Stomach smooth muscle (tissue), 2 donors: ENCODE results near the gene CNPY4.
A peak's percentile ranks its signal among the peaks of the same experiment; 100 is the strongest.
"Not testable (repeated sequence)": the region's sequence is repeated elsewhere in the genome, so short reads cannot be mapped to it uniquely, and the experiment has no call there.

Experiments used
- H3K27ac ChIP-seq: one replicate; pipeline ENCODE4 v1.7.0; 2013; ENCODE audit warnings: mild to moderate bottlenecking, low read length, inconsistent platforms
- H3K27me3 ChIP-seq, 2 donors: one replicate each; pipeline ENCODE4 v1.7.0; 2013; ENCODE audit warnings: low read length in 2 of 2; ENCODE audit not compliant: insufficient read depth in 2 of 2, control insufficient read depth in 1 of 2
- H3K36me3 ChIP-seq, 2 donors: one replicate each; pipeline ENCODE4 v1.7.0; 2013; ENCODE audit warnings: low read length in 2 of 2; ENCODE audit not compliant: control insufficient read depth in 2 of 2, insufficient read depth in 2 of 2
- H3K4me1 ChIP-seq: one replicate; pipeline ENCODE4 v1.7.0; 2013; ENCODE audit warnings: low read length; ENCODE audit not compliant: control insufficient read depth, insufficient read depth
- H3K4me3 ChIP-seq, 2 donors: one replicate each; pipeline ENCODE4 v1.7.0; 2013; ENCODE audit warnings: low read length in 2 of 2
- H3K9ac ChIP-seq, 2 donors: one replicate each; pipeline ENCODE4 v1.7.0; 2013; ENCODE audit warnings: low read length in 2 of 2, mild to moderate bottlenecking in 1 of 2
- H3K9me3 ChIP-seq, 2 donors: one replicate each; pipeline ENCODE4 v1.7.0; 2013; ENCODE audit warnings: low read length in 2 of 2; ENCODE audit not compliant: control insufficient read depth in 2 of 2
- donor health status: healthy.
- donor health status: Pancreatic carcinoma.

The CNPY4 gene

DNA sequence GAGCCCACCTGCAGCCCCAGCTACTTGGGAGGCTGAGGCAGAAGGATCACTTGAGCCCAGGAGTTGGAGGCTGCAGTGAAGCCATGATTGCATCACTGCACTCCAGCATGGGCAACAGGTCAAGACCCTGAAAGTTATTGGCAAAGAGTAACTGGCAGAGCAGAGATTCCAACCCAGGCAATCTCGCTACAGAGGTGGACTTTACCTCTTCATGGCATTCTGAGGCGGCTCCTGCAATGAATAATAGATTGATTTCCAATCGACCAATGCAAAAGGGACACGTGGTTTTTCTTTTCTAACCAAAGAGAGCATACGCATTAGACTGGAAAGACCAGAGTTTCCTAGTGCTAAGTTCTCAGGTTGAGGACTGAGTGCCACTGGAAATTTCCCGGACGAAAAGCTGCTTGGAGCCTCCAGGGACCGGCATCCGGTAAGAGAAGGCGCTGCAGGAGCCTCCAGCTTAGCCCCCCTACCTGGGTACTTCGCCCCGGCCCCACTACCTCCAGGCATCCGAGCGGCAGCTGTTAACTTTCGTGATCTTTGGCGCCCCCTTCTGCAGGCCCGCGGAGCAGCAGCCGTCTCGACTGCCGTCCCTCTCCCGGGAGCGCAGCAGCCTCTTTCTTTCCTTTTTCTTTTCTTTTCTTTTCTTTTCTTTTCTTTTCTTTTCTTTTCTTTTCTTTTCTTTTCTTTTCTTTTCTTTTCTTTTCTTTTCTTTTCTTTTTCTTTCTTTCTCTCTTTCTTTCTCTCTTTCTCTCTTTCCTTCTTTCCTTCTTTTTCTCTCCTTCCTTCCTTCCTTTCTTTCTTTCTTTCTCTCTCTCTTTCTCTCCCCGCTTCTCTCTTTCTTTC, 11.4 kb downstream of the CNPY4 start:
- Histone ChIP-seq H3K9me3 (no peaks in the 10 kb centered on the region), H3K27me3 (no peaks in the 10 kb centered on the region), H3K9ac (peak overlapping the region; percentile 36 to 57), H3K27ac (no peak overlapping the region), H3K36me3 (no peaks in the 10 kb centered on the region), H3K4me1 (peaks cover 24% of the 10 kb centered on the region), H3K4me3 (peak overlapping the region; percentile 44 to 46)

DNA sequence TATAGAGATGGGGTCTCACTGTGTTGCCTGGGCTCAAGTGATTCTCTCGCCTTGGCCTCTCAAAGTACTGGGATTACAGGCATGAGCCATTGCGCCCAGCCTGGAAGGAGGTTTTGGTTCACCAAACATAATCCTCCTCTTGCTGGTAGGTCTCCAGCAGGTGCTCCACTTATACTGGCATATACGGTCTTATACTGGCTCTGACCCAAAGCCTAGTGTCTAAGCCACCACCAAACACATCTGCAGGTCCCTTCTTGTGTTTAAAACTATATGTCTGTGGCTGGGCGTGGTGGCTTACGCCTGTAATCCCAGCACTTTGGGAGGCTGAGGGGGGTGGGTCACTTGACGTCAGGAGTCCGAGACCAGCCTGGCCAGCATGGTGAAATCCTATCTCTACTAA, 12.7 kb downstream of the CNPY4 start:
- Histone ChIP-seq H3K9ac (no peak overlapping the region), H3K36me3 (no peaks in the 10 kb centered on the region), H3K4me3 (no peak overlapping the region), H3K27me3 (no peaks in the 10 kb centered on the region), H3K4me1 (peaks cover 17% of the 10 kb centered on the region), H3K9me3 (no peaks in the 10 kb centered on the region), H3K27ac (no peak overlapping the region)

DNA sequence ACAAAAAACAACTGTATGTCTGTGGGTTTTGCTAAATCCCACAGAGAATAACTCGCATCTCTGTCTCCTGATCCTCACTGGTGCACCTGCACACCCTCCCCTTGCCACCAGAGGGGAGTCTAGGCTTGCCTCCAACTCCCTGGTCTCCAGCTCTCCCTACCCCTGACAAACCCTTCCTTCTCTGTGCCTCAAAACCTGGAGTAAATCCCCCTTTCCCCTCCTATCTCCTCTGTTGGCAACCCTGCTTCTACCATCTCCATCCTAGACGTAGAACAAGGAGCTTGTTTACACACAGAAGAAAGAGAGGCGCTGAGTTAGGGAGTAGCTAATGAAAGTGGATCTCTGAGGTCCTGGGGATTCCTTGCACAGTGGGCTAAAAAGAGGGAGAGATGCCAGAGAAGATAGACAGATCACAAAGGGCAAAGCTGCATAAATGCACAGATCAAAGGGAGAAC, 13.3 kb downstream of the CNPY4 start:
- Histone ChIP-seq H3K27ac (no peak overlapping the region), H3K9ac (no peak overlapping the region)

DNA sequence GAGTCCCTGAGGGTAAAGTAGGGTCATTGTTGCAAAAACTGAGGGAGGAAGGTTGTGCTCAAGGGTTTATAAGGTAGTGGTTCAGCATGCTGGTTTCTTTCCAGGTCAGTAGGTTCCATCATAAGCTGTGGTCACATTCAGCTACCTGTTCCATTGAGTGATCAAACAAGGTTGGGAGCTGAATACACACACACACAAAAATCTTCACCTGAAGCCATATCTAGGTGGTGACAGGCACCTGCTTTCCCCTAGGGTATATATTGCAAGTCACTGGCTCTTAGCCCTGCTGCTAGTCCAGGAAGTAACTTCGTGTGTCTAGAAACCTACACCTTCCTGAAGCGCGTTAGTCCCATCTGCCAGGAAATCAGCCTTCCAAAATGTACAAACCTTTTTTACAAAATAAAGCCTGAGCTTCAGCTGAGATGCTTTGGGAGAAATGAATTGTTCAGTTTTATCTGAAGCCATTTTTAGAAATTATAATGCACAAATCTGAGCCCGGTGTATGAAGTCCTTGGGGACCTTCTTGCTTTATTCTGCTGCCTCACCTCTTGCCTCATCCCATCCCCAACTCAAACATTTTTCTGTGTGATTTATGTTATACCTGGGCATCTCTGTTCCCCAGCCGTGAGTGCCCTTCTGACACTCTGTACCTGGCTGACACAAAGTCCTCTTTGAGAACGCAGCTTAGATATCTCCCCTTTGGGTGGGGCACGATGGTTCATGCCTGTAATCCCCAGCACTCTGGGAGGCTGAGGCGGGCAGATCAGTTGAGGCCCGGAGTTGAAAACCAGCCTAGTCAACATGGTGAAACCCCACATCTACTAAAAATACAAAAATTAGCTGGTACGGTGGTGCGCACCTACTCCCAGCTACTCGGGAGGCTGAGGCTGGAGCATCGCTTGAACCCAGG, 18.7 kb downstream of the CNPY4 start:
- Histone ChIP-seq H3K27ac (no peak overlapping the region), H3K4me1 (no peaks in the 10 kb centered on the region), H3K9me3 (no peaks in the 10 kb centered on the region), H3K9ac (no peak overlapping the region), H3K36me3 (no peaks in the 10 kb centered on the region), H3K4me3 (no peak overlapping the region), H3K27me3 (peaks cover 0 to 2% of the 10 kb centered on the region in 2 donors)

More for the DNA sequence above, 13.3 kb downstream of the CNPY4 start:
- H3K4me3 ChIP-seq: no peak overlapping the region
- H3K36me3 ChIP-seq: no peaks in the 10 kb centered on the region
- H3K27me3 ChIP-seq: no peaks in the 10 kb centered on the region
- H3K9me3 ChIP-seq: no peaks in the 10 kb centered on the region
- H3K4me1 ChIP-seq: peaks cover 12% of the 10 kb centered on the region

DNA sequence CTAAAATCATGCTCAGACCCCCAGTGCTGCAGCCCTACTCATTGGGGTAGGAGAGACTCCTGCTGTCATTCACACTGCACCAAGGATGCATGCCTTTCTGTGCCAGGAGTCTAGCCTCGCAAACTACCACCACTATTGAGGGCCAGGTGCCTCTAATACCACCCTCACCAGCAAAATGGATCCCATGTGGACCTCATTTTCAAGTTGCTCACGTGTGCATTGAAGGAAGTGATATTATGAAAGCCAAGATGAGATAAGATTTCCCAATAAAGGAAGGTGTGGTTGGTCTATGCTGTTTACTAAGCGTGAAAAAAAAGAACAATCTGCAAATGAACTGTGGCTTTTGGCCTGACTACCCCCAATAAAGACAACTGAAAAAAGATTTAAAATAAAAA, 22.1 kb downstream of the CNPY4 start:
- Histone ChIP-seq H3K9me3 (no peaks in the 10 kb centered on the region), H3K9ac (no peak overlapping the region), H3K27ac (no peak overlapping the region), H3K27me3 (peaks cover 0 to 2% of the 10 kb centered on the region in 2 donors), H3K36me3 (no peaks in the 10 kb centered on the region), H3K4me1 (no peaks in the 10 kb centered on the region), H3K4me3 (no peak overlapping the region)

DNA sequence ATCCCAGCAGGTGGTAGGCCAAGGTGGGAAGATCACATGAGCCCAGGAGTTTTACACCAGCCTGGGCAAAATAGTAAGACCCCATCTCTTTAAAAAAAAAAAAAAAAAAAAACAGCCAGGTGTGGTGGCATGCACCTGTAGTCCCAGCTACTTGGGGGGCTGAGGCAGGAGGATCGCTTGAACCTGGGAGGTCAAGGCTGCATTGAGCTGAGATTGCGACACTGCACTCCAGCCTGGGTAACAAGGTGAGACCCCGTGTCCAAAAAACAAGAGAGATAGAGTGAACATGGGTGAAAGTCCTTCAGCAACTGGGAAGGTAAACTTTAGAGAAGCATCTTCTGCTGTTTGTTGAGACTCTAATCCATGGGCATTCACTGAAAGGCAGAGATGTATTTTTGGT, 23.0 kb downstream of the CNPY4 start:
- peaks cover 0 to 2% of the 10 kb centered on the region in 2 donors for H3K27me3 ChIP-seq
- H3K9ac ChIP-seq: no peak overlapping the region
- H3K9me3 ChIP-seq: no peaks in the 10 kb centered on the region
- no peak overlapping the region for H3K27ac ChIP-seq
- no peaks in the 10 kb centered on the region for H3K4me1 ChIP-seq
- H3K36me3 ChIP-seq: no peaks in the 10 kb centered on the region
- H3K4me3 ChIP-seq: no peak overlapping the region

DNA sequence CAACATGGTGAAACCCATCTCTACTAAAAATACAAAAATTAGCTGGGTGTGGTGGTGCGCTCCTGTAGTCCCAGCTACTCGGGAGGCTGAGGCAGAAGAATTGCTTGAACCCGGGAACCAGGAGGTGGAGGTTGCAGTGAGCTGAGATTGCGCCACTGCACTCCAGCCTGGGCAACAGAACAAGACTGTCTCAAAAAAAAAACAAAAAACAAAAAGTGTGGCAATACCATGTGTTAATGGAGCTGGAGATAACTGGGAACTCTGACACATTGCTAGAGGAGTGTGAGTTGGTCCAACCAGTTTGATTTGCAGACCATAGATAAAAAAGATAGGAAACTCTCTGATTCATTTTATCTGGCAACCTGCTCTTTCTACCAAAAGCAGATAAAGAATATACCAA, 26.9 kb downstream of the CNPY4 start:
- not testable (repeated sequence) for H3K9ac ChIP-seq, H3K9me3 ChIP-seq, H3K27me3 ChIP-seq, H3K27ac ChIP-seq, H3K4me3 ChIP-seq, H3K36me3 ChIP-seq
- H3K4me1 ChIP-seq: peaks cover 11% of the 10 kb centered on the region

DNA sequence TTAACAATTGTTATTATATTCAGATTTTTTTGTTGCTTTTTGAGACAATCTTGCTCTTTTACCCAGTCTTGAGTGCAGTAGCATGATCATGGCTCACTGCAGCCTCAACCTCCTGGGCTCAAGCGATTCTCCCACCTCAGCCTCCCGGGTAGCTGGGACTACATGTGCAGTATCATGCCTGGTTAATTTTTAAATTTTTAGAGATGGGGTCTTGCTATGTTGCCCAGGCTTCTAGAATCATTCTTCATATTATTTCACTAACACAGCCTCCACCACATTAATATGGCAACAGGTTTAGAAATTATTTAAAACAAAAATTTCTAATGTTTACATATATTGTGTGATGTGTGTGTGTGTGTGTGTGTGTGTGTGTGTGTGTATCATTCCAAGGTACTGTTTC, 27.8 kb downstream of the CNPY4 start:
- Histone ChIP-seq H3K4me1 (peaks cover 11% of the 10 kb centered on the region), H3K27me3 (no peaks in the 10 kb centered on the region), H3K27ac (no peak overlapping the region)

DNA sequence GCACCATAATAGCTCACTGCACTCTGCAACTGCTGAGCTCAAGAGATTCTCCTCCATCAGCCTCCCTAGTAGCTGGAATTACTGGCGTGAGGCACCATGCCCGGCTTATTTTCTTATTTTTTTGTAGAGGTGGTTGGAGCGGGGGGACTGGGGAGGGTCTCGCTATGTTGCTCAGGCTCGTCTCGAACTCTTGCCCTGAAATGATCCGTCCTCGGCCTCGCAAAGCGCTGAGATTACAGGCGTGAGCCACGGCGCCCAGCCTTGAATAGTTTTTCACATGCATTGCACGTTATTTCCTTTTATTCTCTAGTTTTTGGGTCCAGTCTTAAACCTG, 28.8 kb downstream of the CNPY4 start:
- peak overlapping the region; percentile 79 to 99 for H3K4me3 ChIP-seq

More for the DNA sequence above, 27.8 kb downstream of the CNPY4 start:
- H3K36me3 ChIP-seq: no peaks in the 10 kb centered on the region
- H3K9ac ChIP-seq: no peak overlapping the region
- no peaks in the 10 kb centered on the region for H3K9me3 ChIP-seq
- H3K4me3 ChIP-seq: no peak overlapping the region

DNA sequence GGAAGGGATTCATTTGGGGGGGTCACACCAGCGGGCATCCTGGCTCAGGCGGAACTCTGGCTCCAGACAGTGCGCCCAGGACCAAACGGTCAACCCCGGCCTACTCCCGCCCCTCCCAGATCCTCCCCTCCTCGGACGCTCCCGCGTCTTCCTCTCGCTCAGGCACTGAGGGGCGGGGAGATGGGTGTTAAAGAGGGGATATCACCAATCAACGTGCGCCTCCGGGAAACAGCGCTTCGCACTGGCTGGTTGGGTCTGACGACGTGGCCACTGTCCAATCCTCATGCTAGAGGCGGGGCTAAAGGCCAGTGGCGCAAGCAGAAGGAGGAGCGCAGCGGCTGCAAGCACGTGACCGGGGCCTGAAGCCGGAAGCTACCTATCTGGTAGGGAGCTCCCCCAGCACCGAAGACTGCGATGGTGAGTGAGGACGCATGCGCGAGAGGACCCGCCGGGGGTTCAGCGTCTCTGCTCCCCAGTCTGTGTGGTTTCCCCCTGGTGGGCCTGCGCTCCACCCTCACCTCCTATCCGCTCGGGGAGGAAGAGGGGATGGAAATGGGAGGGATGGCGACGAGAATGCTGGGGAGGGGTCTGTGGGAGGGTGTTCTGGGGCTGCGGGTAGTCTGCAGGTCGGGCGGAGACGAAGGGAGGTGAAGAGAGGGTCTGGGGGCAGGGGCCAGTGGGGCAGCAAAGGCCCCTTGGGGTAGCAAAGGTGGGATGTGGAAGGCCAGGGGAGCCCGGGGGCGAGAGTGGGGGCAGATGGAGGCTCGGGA, 29.3 kb downstream of the CNPY4 start, which contains the start of gene LAMTOR4:
Gene LAMTOR4, plus strand, starts transcription at position 360 of the 770 bp plus-strand sequence. Its CDS starts 55 bp downstream, at position 415.
- Histone ChIP-seq H3K4me3 (peak within 1 kb of the TSS; percentile 88 to 99), H3K36me3 (peaks cover 0 to 7% of the 10 kb centered on the region in 2 donors), H3K27ac (peak within 1 kb of the TSS; percentile 70), H3K9me3 (no peaks in the 10 kb centered on the region), H3K4me1 (peaks cover 11% of the 10 kb centered on the region), H3K9ac (peak within 1 kb of the TSS; percentile 94 to 96), H3K27me3 (no peaks in the 10 kb centered on the region)

More for the DNA sequence above, 28.8 kb downstream of the CNPY4 start:
- Histone ChIP-seq H3K4me1 (peaks cover 11% of the 10 kb centered on the region), H3K27ac (peak overlapping the region; percentile 70), H3K36me3 (peaks cover 0 to 2% of the 10 kb centered on the region in 2 donors), H3K9me3 (no peaks in the 10 kb centered on the region), H3K27me3 (no peaks in the 10 kb centered on the region), H3K9ac (peak overlapping the region; percentile 78 to 81)
